COLO668 (cell line): ENCODE data around the gene CBFA2T3.
A peak's percentile ranks its signal among the peaks of the same experiment; 100 is the strongest.

ENCODE experiments used
- DNase-seq: peaks from one replicate; lab custom pipeline; 2025; ENCODE audit not compliant: unreplicated experiment; lab: John Stamatoyannopoulos, UW

The CBFA2T3 gene

GRCh38 chr16:88977812-88978607 is 1.0 kb upstream of the CBFA2T3 start:
- DNase-seq: no peak

GRCh38 chr16:88976366-88977017 is 515 bp downstream of the CBFA2T3 start:
- peak; percentile 90 for DNase-seq

GRCh38 chr16:88975511-88976061 is 1.4 kb downstream of the CBFA2T3 start:
- no peak for DNase-seq

- no peak for DNase-seq
These were observed 2.1 kb downstream of the CBFA2T3 start for GRCh38 chr16:88974916-88975215.

- no peak for DNase-seq
These were observed 2.7 kb downstream of the CBFA2T3 start for GRCh38 chr16:88974080-88974915.

GRCh38 chr16:88973415-88974050 is 3.5 kb downstream of the CBFA2T3 start:
- DNase-seq: no peak

- DNase-seq: no peak
These were observed 4.0 kb downstream of the CBFA2T3 start for GRCh38 chr16:88973007-88973410.

GRCh38 chr16:88972349-88972748 is 4.7 kb downstream of the CBFA2T3 start:
- no peak for DNase-seq

GRCh38 chr16:88971371-88972097 is 5.5 kb downstream of the CBFA2T3 start:
- no peak for DNase-seq

- DNase-seq: no peak
These were observed 6.4 kb downstream of the CBFA2T3 start for GRCh38 chr16:88970539-88971065.

- DNase-seq: no peak
These were observed 7.0 kb downstream of the CBFA2T3 start for GRCh38 chr16:88970050-88970449.

GRCh38 chr16:88969361-88969831 is 7.6 kb downstream of the CBFA2T3 start:
- DNase-seq: no peak

- DNase-seq: no peak
These were observed 8.3 kb downstream of the CBFA2T3 start for GRCh38 chr16:88968589-88969280.

- DNase-seq: no peak
These were observed 9.0 kb downstream of the CBFA2T3 start for GRCh38 chr16:88967830-88968588.

- DNase-seq: no peak
These were observed 9.8 kb downstream of the CBFA2T3 start for GRCh38 chr16:88966986-88967829.

GRCh38 chr16:88965826-88966480 is 11.1 kb downstream of the CBFA2T3 start:
- DNase-seq: no peak

GRCh38 chr16:88965411-88965810 is 11.6 kb downstream of the CBFA2T3 start:
- DNase-seq: peak; percentile 28
